ENCODE measurements around the gene LARP1B. TPM values are rescaled to one million over a fixed set of nuclear protein-coding genes. Genes with fewer than 3 reads are reported as not detected.
"Not testable (repeated sequence)": the region's sequence is repeated elsewhere in the genome, so short reads cannot be mapped to it uniquely, and the experiment has no call there.

LARP1B gene
- total RNA-seq = 19.8 and 23.1 TPM in 2 replicates

DNA sequence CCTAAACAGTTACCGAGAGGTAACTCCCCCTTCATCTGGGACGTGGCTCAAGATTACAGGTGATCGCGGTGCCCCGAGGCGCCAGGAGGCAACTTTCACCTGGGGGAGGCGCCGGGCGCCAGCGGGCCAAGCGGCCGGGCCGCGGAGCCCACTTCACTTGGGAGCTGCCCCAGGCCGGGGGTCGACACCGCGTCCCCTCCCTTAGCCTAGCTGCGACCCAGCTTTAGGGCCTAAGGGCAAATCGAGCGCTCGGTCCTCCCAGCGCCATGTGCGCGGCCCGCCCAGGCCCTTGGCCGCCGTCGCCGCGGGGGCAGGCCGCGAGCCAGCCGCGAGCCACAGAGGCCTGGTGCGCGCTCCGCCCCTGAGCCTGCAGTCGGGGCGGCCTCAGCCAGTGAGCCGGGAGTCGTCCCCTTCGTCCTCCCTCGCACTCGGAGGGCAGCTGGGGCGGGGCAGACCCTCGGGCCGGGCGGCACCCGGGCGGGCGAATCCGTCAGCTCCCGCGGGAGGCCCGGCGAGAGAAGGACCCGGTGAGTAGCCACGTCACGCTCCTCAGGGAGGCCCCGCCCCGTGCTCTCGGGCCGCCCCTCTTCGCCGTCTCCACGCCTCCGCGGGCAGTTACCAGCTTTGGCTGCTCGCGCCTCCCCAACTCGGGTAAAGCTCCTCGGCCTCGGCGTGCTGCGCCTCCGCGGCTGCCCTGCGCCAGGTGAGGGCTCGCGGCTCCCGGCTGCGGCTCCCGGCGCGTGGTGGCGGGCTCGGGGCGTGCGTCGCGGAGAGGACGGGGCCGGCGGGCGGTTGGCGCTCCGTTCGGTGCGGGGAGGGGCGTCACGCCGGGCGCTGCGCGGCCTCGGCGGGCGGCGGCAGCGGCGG is at the start of gene LARP1B:
Gene LARP1B, plus strand, starts transcription at position 614 of the 867 bp plus-strand sequence. CDS start 13,640 bp downstream, outside the sequence.
- intact Hi-C loops (cut with micrococcal nuclease) = loop anchor here (1.0 to 2.0 kb wide), 6 partner anchors 96 to 1032 kb away; partner anchors contain the start of genes ABHD18, HSPA4L, MFSD8 and SCLT1

- intact Hi-C loops (cut with micrococcal nuclease) = no loop called here
Measured at GRCh38 chr4:128025319-128025718, 35.8 kb upstream of the LARP1B start.

- intact Hi-C loops (cut with micrococcal nuclease) = no loop called here
Measured at GRCh38 chr4:128029907-128030306, 31.2 kb upstream of the LARP1B start.

- intact Hi-C loops (cut with micrococcal nuclease) = no loop called here
Measured at GRCh38 chr4:128031756-128032384, 29.2 kb upstream of the LARP1B start.

GRCh38 chr4:128039568-128039967 is 21.5 kb upstream of the LARP1B start:
- intact Hi-C loops (cut with micrococcal nuclease) = no loop called here

DNA sequence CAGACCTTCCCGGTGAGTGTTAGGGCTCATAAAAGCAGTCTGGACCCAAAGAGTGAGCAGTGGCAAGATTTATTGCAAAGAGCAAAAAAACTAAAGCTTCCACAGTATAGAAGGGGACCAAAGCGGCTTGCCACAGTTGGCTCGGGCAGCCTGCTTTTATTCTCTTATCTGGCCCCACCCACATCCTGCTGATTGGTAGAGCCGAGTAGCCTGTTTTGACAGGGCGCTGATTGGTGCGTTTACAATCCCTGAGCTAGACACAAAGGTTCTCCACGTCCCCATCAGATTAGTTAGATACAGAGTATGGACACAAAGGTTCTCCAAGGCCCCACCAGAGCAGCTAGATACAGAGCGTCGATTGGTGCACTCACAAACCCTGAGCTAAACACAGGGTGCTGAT is 14.1 kb upstream of the LARP1B start:
- intact Hi-C loops (cut with micrococcal nuclease) = not testable (repeated sequence)

DNA sequence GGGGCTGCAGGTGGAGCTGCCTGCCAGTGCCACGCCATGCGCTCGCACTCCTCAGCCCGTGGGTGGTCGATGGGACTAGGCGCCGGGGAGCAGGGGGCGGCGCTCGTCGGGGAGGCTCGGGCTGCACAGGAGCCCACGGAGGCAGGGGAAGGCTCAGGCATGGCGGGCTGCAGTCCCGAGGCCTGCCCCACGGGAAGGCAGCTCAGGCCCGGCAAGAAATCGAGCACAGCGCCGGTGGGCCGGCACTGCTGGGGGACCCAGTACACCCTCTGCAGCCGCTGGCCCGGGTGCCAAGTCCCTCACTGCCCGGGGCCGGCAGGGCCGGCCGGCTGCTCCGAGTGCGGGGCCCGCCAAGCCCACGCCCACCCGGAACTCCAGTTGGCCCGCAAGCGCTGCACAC is 13.6 kb upstream of the LARP1B start:
- intact Hi-C loops (cut with micrococcal nuclease) = not testable (repeated sequence)

GRCh38 chr4:128051229-128051628 is 9.9 kb upstream of the LARP1B start:
- intact Hi-C loops (cut with micrococcal nuclease) = not testable (repeated sequence)

GRCh38 chr4:128054907-128055306 is 6.2 kb upstream of the LARP1B start:
- intact Hi-C loops (cut with micrococcal nuclease) = not testable (repeated sequence)

DNA sequence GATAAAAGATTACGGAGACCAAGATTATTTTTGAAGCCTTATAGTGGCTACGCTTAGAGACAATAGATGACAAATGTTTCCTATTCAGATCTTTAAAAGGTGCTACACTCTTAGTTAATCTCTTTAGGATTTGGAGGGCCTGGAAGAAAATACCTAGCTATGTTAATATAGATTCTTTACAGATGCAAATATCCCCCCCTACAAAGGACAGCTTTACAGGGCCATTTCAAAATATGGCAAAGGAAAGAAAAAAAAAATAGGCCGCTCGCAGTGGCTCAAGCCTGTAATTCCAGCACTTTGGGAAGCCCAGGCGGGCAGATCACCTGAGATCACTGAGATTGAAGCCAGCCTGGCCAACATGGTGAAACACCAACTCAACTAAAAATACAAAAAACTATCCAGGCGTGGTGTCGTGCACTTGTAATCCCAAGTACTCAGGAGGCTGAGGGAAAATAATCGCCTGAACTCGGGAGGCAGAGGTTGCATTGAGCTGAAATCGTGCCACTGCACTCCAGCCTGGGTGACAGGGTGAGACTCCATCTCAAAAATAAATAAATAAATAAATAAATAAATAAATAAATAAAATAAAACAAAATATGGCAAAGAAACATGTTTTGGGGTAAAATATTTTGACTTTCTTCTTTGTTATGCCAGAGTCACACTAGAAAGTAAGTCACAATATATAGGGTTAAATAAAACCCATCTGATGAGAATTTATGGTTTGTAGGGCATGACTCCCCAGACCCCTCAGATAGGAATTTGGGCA is 5.5 kb upstream of the LARP1B start:
- intact Hi-C loops (cut with micrococcal nuclease) = not testable (repeated sequence)

GRCh38 chr4:128056396-128056795 is 4.7 kb upstream of the LARP1B start:
- intact Hi-C loops (cut with micrococcal nuclease) = no loop called here

GRCh38 chr4:128060121-128060698 is 902 bp upstream of the LARP1B start:
- intact Hi-C loops (cut with micrococcal nuclease) = loop anchor here (2.0 kb wide), 1 partner anchor 277 kb away; the partner anchor contains the start of gene HSPA4L

DNA sequence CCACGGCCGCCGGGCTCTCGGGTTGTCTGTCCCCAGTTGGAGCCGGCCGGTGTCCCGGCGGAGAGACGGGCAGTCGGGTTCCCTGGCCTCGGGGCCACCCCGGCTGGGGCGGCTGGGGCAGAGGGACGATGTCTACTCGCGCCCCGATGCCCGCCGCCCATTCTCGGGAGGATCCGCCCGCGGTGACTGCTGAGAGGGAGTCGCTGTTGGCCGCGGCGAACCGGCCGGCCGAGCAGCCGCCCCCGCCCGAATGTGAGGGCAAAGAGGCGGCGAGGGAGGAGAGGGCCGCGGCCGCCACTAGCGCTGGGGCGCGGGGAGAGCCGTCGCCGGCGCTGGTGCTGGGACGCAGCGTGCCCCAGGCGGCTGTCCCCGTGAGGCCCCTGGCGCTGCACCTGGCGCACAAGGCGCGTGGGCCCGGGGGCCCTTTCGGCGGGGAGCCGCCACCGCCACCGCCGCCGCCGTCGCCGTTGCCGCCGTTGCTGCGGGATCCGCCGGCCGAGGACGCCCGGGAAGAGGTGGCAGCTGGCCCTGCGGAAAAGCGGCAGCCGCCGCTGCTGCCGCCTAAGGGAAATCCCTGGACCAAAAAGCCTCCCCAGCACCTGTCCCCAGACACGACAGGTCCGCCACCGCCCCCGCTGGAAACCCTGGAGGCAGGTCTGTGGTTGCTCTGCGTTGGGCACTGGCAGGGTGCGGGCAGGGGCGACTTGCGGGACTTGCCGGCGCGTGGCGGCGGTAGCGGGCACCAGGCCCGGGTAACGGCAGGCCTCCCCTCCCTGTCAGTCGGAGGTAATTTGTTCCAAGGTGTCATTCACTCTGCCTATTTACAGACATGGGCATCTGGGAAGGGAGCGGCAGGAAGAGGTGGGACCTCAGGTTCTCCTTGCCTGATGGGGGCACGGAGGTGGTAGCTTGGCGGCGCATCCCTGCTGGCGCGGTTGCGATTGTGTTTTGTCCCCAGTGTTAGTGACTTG is 739 bp downstream of the LARP1B start:
- intact Hi-C loops (cut with micrococcal nuclease) = loop anchor here (1.0 to 2.0 kb wide), 6 partner anchors 97 to 1031 kb away; partner anchors contain the start of genes ABHD18, HSPA4L, MFSD8 and SCLT1

DNA sequence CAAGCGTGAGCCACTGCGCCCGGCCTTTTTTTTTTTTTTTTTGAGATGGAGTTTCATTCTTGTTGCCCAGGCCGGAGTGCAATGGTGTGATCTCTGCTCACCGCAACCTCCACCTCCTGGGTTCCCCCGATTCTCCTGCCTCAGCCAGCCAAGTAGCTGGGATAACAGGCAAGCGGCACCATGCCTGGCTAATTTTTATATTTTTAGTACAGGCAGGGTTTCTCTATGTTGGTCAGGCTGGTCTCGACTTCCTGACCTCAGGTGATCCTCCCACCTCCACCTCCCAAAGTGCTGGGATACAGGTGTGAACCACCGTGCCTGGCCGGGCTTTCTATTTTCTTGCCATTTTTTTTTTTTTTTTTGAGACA is 5.3 kb downstream of the LARP1B start:
- intact Hi-C loops (cut with micrococcal nuclease) = not testable (repeated sequence)

GRCh38 chr4:128068918-128069317 is 7.8 kb downstream of the LARP1B start:
- intact Hi-C loops (cut with micrococcal nuclease) = no loop called here

GRCh38 chr4:128076464-128076863 is 15.4 kb downstream of the LARP1B start:
- intact Hi-C loops (cut with micrococcal nuclease) = no loop called here

- intact Hi-C loops (cut with micrococcal nuclease) = not testable (repeated sequence)
Measured at GRCh38 chr4:128095293-128095692, 34.2 kb downstream of the LARP1B start.

DNA sequence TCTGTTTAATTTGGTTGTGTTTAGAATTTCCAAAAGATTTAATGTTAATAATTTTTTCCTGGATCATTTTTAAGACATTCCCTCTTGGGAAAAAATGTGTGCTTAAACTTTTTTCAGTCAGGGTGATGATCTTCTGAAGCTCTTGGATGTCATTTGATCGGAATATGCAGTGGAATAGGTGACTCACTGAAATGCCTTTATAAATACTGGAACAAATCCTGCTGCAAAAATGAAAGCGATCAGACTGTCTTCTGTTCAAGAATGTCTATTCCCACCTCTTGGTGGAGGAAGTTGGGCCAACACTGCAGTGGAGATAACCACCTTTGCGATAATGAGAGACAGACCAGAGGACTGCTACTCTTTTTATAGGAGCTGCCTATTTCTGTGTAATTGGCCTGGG is 46.7 kb downstream of the LARP1B start:
- intact Hi-C loops (cut with micrococcal nuclease) = no loop called here

DNA sequence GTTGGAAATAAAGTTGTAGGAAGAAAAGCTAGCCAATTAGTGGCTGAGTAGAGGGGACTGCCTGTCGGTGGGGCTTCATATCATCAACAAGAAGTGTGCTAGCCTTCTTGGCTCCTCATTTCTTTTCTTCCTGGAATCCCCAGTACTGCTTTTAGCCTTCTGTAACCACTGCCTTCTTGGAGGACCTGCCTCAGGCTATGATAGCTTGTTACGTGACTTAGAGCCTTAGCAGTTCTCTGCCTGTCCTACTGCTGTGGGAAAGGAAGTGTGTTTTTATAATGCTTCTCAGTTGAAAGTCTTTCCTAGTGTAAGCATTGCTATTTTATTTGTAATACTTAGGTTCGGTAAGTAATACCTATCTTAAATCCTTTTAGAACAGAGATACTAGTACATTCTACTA is 61.9 kb downstream of the LARP1B start:
- intact Hi-C loops (cut with micrococcal nuclease) = no loop called here

- intact Hi-C loops (cut with micrococcal nuclease) = no loop called here
Measured at GRCh38 chr4:128130621-128131020, 69.5 kb downstream of the LARP1B start.

All from T-helper 2 cell treated with Interferon-gamma antibody and Interleukin-4, amounts not matched to agents 100 ng/mL and 5 ng/mL, for 36 hours (primary cell).